Measurements from ENCODE around the gene ZFHX3. TPM values are rescaled to one million over a fixed set of nuclear protein-coding genes. Genes with fewer than 3 reads are reported as not detected.

The ZFHX3 gene
- total and polyA plus RNA-seq, 4 donors: 2.6 to 32.7 (median 14.7) TPM

DNA sequence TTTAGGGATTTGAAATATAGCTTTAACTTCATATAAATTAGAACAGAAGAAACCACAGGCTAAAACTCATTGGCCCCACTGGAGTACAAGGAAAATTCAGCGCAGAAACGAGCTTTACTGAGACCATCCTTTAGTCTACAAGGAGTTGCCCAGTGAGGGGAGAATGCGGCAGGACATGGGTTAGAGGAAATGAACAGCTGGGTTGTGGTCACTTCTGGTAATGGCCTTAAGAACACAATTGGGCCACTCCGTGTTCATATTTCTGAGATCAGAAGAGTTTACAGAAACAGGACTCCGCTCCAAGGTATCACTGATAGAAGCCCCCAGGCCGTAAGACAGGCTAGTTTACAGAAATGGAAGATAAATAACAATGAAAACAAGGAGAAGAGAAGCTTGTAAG, 188.3 kb downstream of the ZFHX3 start:
- DNase-seq (no peak), ATAC-seq (ENCODE audit: insufficient read depth, low FRiP score) (no peak)
- Histone ChIP-seq H3K4me1 (ENCODE audit: control insufficient read depth in 5 of 5, insufficient read depth in 5 of 5, low read length in 5 of 5) (peaks cover 0 to 29% (median 10%) of the 10 kb centered on the region in 5 donors), H3K4me3 (no peak overlapping the region), H3K36me3 (ENCODE audit: control insufficient read depth in 4 of 4, insufficient read depth in 4 of 4, low read length in 4 of 4) (peaks cover 0 to 3% (median 0%) of the 10 kb centered on the region in 4 donors), H3K9ac (ENCODE audit: insufficient read depth in 1 of 2, low read length in 2 of 2) (no peak overlapping the region), H3K9me3 (ENCODE audit: control insufficient read depth in 4 of 4, insufficient read depth in 3 of 4, low read length in 3 of 4) (no peaks in the 10 kb centered on the region), H3K27ac (ENCODE audit: low read depth in 1 of 2, low read length in 1 of 2) (no peak overlapping the region), H3K27me3 (ENCODE audit: control insufficient read depth in 3 of 3, insufficient read depth in 3 of 3, low read length in 2 of 3) (no peaks in the 10 kb centered on the region)
- 93% methylated on average over 6 of the region's 6 CpGs for WGBS, 2 donors
- TF ChIP-seq, protein P1, sequence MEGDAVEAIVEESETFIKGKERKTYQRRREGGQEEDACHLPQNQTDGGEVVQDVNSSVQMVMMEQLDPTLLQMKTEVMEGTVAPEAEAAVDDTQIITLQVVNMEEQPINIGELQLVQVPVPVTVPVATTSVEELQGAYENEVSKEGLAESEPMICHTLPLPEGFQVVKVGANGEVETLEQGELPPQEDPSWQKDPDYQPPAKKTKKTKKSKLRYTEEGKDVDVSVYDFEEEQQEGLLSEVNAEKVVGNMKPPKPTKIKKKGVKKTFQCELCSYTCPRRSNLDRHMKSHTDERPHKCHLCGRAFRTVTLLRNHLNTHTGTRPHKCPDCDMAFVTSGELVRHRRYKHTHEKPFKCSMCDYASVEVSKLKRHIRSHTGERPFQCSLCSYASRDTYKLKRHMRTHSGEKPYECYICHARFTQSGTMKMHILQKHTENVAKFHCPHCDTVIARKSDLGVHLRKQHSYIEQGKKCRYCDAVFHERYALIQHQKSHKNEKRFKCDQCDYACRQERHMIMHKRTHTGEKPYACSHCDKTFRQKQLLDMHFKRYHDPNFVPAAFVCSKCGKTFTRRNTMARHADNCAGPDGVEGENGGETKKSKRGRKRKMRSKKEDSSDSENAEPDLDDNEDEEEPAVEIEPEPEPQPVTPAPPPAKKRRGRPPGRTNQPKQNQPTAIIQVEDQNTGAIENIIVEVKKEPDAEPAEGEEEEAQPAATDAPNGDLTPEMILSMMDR (IDR thresholded peaks at IDR 0.05; ENCODE audit: control extremely low read depth, extremely low read depth): no peak

DNA sequence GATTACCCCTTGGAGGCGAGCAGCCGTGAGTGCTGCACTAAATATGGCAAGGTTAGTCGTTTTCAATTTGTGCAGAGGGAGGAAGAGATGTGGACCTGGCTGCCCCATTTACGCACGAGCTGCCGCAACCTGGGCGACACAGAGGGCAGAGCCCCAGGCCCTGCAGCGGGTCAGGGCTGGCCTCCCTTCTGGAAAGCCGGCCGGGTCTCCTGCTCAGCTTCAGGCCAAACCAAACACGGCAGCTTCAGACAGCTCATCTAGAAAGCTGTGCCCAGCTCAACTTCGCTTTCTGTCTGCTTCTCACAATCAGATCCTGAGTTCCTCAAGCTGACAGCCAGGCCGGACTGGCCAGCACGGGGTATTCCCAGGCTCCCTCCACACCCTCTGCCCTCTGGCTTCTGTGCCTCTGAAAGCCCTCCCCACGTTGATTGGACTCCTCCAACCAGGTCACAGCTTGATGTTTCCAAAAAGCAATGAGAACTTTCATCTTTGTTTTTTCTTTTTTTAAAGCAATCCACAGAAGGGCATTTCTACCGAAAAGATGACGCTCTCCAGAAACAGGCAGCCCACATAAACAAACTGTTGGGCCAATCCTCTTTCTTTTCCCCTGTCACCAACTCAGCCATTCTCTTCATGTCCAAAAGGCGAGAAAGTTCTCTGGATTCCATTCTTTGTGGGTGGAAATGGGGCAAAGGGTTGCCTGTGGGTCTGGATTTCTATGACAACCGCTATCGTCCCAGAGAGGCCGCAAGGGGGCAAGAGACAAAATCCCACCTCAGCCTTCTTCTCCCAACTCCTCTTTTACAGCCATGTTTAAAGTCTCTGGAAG, 189.0 kb downstream of the ZFHX3 start:
- Histone ChIP-seq H3K27ac (ENCODE audit: low read depth in 1 of 2, low read length in 1 of 2) (peak overlapping the region in 1 of 2 donors; percentile 74), H3K9me3 (ENCODE audit: control insufficient read depth in 4 of 4, insufficient read depth in 3 of 4, low read length in 3 of 4) (no peaks in the 10 kb centered on the region), H3K36me3 (ENCODE audit: control insufficient read depth in 4 of 4, insufficient read depth in 4 of 4, low read length in 4 of 4) (no peaks in the 10 kb centered on the region), H3K4me3 (no peak overlapping the region), H3K4me1 (ENCODE audit: control insufficient read depth in 5 of 5, insufficient read depth in 5 of 5, low read length in 5 of 5) (peaks cover 0 to 32% (median 10%) of the 10 kb centered on the region in 5 donors), H3K9ac (ENCODE audit: insufficient read depth in 1 of 2, low read length in 2 of 2) (no peak overlapping the region), H3K27me3 (ENCODE audit: control insufficient read depth in 3 of 3, insufficient read depth in 3 of 3, low read length in 2 of 3) (no peaks in the 10 kb centered on the region)
- no peak for ATAC-seq (ENCODE audit: insufficient read depth, low FRiP score)
- WGBS, 2 donors: 79 to 86% methylated on average over 21 of the region's 21 CpGs
- peak; percentile 40 to 66 (median 62) for DNase-seq
- TF ChIP-seq, protein P1 (IDR thresholded peaks at IDR 0.05; ENCODE audit: control extremely low read depth, extremely low read depth): no peak

DNA sequence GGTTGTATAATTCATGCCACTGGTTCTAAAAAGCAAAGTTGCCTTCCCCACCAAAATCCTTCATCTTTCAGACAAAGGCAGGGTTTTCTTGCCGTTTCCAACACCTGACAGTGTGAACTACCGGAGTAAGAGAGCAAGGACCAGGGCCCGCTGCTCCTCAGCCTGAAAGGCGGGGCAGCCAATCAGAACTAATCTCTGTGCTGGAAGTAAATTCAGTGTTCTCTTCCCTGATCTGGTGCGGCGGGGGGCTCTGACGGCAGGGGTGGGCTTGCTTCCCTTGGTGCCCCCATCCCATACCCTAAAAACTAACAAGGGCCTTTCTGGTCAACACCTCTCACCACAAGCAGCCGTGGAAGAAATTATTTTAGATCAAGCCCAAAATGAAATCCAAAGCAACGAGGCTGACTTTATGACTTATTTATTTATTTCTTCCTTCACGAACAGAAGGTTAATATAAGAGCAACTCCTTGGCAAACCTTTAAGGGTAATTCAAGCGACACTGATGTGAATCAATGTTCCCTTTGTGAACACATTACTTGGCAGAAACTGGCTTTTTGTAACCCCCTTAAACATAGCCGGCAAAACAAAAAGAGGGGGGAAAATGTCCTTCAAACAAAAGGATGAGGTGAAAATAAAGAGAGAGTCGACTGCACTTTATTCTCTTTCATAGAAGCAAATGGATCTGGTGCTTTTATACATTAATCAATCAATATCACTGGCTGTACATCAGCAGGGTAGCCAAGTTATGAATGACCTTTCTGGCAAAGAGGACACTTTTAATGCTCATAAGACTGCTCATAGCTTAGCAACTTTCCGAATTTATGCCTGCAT, 189.9 kb downstream of the ZFHX3 start:
- Histone ChIP-seq H3K9ac (ENCODE audit: insufficient read depth in 1 of 2, low read length in 2 of 2) (no peak overlapping the region), H3K4me3 (no peak overlapping the region), H3K27ac (ENCODE audit: low read depth in 1 of 2, low read length in 1 of 2) (peak overlapping the region in 1 of 2 donors; percentile 74), H3K4me1 (ENCODE audit: control insufficient read depth in 5 of 5, insufficient read depth in 5 of 5, low read length in 5 of 5) (peaks cover 0 to 32% (median 10%) of the 10 kb centered on the region in 5 donors), H3K9me3 (ENCODE audit: control insufficient read depth in 4 of 4, insufficient read depth in 3 of 4, low read length in 3 of 4) (no peaks in the 10 kb centered on the region), H3K36me3 (ENCODE audit: control insufficient read depth in 4 of 4, insufficient read depth in 4 of 4, low read length in 4 of 4) (no peaks in the 10 kb centered on the region), H3K27me3 (ENCODE audit: control insufficient read depth in 3 of 3, insufficient read depth in 3 of 3, low read length in 2 of 3) (no peaks in the 10 kb centered on the region)
- WGBS, 2 donors: 87 to 91% methylated on average over 14 of the region's 14 CpGs
- DNase-seq (peak in 2 of 3 donors; percentile 67 to 69), ATAC-seq (ENCODE audit: insufficient read depth, low FRiP score) (no peak)
- TF ChIP-seq, protein P1 (IDR thresholded peaks at IDR 0.05; ENCODE audit: control extremely low read depth, extremely low read depth): no peak
